Stomach (tissue), 9 donors: ENCODE results near the gene ODF4. TPM values are rescaled to one million over a fixed set of nuclear protein-coding genes. Genes with fewer than 3 reads are reported as not detected.
"Not testable (repeated sequence)": the region's sequence is repeated elsewhere in the genome, so short reads cannot be mapped to it uniquely, and the experiment has no call there.

Experiments
- DNase-seq, 2 donors: peaks; one replicate each; pipeline versions ENCODE4 v3.0.0 to v3.0.0-alpha.2; 2013 to 2019
- H3K27ac ChIP-seq, 5 donors: fragments of 200-600 bp in 4 of 5; sonication (generic) in 4 of 5; one replicate each; pipeline ENCODE4 v1.5.1; 2013 to 2019; ENCODE audit warnings: mild to moderate bottlenecking in 1 of 5, moderate library complexity in 1 of 5
- H3K27me3 ChIP-seq, 3 donors: fragments of 200-600 bp; sonication (generic); one replicate each; pipeline ENCODE4 v1.5.1; 2017 to 2019; ENCODE audit warnings: mixed run types in 1 of 3
- H3K36me3 ChIP-seq, 4 donors: fragments of 200-600 bp; sonication (generic); 1 replicate in 3 of 4; 2 replicates in 1 of 4; pipeline ENCODE4 v1.5.1; 2016 to 2019
- H3K4me1 ChIP-seq, 4 donors: fragments of 200-600 bp; sonication (generic); one replicate each; pipeline ENCODE4 v1.5.1; 2016 to 2019
- H3K4me3 ChIP-seq, 4 donors: fragments of 200-600 bp; sonication (generic) in 3 of 4; one replicate each; pipeline ENCODE4 v1.5.1; 2016 to 2019; ENCODE audit warnings: mild to moderate bottlenecking in 1 of 4
- H3K9me3 ChIP-seq, 4 donors: fragments of 200-600 bp; sonication (generic); one replicate each; pipeline ENCODE4 v1.5.1; 2016 to 2019
- EP300 ChIP-seq: sonication (generic); formaldehyde crosslinking; IDR thresholded peaks from one replicate; pipeline ENCODE4 v1.6.1; 2017; ENCODE audit warnings: antibody characterized with exemption
- POLR2A ChIP-seq, 4 donors: fragments of 450-650 bp; IDR thresholded peaks; one replicate each; pipeline ENCODE4 v1.6.1; 2016; ENCODE audit warnings: antibody characterized with exemption in 4 of 4, control low read depth in 2 of 4, mild to moderate bottlenecking in 1 of 4, moderate library complexity in 1 of 4
- POLR2AphosphoS5 ChIP-seq, 3 donors: sonication (generic); formaldehyde crosslinking; IDR thresholded peaks; one replicate each; pipeline ENCODE4 v1.6.1; 2016; ENCODE audit warnings: antibody characterized with exemption in 3 of 3
- WGBS, 5 donors: extraction: QIAGEN DNeasy Blood & Tissue Kit in 3 of 5; methylation state at CpG; one replicate each; pipeline versions ENCODE4 v1.1.5 to v1.1.7; 2013 to 2018; 5-methylcytosine and 5-hydroxymethylcytosine counted together
- intact Hi-C: fragments of 100-400 bp; cut with DNase I; formaldehyde crosslinking; loops from one replicate; pipeline ENCODE4 v1.15.1; 2023; ENCODE audit warnings: low total_unique reads
- polyA plus RNA-seq, 3 donors: library from polyadenylated mRNA; stranded (reverse); fragments of 200-250 nt; gene quantifications; one replicate each; pipeline ENCODE4 v1.2.3, GENCODE V29; 2013
- total RNA-seq, 5 donors: library from RNA; depleted of rRNA; stranded (reverse); fragments of >200 nt; gene quantifications; one replicate each; pipeline versions ENCODE4 v1.1.0 to v1.2.3, GENCODE V29; 2014 to 2016
- TF ChIP-seq, protein P1 (sequence below), 7 experiments: fragments of 450-650 bp in 4 of 7; fragments of 200-600 bp in 3 of 7; sonication (generic) in 3 of 7; IDR thresholded peaks; one replicate each; pipeline ENCODE4 v1.5.1; 2016 to 2019; ENCODE audit warnings: antibody characterized with exemption in 7 of 7, control low read depth in 2 of 7, mild to moderate bottlenecking in 1 of 7
- donor health status: healthy with polysubstance abuse.
- donor health status: Bipolar disorder and iron deficiency.
- donor health status: healthy.

The ODF4 gene
- total and polyA plus RNA-seq, 8 donors: not detected

DNA sequence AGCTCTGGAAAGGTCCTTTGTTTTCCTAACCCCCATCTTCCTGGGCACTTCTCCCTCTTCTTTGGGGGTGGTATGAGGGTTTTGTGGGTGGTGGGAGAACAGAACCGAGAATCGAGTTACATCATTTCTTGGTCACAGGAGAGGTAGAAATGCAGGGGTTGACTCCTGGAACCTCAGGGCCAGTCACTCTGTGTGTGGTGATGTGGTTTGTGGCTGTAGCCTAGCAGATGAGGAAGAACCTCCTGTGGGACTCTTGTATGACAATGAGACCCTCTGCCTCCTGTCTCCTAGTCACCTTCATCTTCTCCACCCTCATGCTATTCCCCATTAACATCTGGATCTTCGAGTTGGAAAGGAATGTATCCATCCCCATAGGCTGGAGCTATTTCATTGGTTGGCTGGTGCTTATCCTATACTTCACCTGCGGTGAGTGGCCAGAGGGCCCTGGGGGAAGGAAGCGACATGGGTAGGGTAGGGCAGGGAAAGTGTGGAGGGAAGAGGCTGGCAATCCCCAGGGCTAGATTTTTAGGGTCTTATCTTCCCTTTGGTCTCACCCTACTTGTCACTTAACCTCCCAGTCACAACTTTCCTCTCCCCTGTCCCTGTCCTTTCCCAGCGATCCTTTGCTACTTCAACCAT, 5.5 kb downstream of the ODF4 start:
- Histone ChIP-seq H3K4me1 (peaks cover 0 to 16% (median 13%) of the 10 kb centered on the region in 4 donors), H3K36me3 (no peaks in the 10 kb centered on the region), H3K9me3 (no peaks in the 10 kb centered on the region), H3K27ac (peak overlapping the region in 2 of 5 donors; percentile 14 to 26), H3K27me3 (peaks cover 0 to 33% (median 0%) of the 10 kb centered on the region in 3 donors), H3K4me3 (no peak overlapping the region)
- intact Hi-C loops: no loop called here
- TF ChIP-seq POLR2A (IDR thresholded peaks at IDR 0.05): no peak
- TF ChIP-seq EP300: no peak
- TF ChIP-seq POLR2AphosphoS5 (IDR thresholded peaks at IDR 0.05): no peak
- TF ChIP-seq, protein P1, sequence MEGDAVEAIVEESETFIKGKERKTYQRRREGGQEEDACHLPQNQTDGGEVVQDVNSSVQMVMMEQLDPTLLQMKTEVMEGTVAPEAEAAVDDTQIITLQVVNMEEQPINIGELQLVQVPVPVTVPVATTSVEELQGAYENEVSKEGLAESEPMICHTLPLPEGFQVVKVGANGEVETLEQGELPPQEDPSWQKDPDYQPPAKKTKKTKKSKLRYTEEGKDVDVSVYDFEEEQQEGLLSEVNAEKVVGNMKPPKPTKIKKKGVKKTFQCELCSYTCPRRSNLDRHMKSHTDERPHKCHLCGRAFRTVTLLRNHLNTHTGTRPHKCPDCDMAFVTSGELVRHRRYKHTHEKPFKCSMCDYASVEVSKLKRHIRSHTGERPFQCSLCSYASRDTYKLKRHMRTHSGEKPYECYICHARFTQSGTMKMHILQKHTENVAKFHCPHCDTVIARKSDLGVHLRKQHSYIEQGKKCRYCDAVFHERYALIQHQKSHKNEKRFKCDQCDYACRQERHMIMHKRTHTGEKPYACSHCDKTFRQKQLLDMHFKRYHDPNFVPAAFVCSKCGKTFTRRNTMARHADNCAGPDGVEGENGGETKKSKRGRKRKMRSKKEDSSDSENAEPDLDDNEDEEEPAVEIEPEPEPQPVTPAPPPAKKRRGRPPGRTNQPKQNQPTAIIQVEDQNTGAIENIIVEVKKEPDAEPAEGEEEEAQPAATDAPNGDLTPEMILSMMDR (IDR thresholded peaks at IDR 0.05): no peak
- WGBS, 5 donors: 65 to 71% (median 70%) methylated on average over 6 of the region's 6 CpGs
- no peak for DNase-seq

DNA sequence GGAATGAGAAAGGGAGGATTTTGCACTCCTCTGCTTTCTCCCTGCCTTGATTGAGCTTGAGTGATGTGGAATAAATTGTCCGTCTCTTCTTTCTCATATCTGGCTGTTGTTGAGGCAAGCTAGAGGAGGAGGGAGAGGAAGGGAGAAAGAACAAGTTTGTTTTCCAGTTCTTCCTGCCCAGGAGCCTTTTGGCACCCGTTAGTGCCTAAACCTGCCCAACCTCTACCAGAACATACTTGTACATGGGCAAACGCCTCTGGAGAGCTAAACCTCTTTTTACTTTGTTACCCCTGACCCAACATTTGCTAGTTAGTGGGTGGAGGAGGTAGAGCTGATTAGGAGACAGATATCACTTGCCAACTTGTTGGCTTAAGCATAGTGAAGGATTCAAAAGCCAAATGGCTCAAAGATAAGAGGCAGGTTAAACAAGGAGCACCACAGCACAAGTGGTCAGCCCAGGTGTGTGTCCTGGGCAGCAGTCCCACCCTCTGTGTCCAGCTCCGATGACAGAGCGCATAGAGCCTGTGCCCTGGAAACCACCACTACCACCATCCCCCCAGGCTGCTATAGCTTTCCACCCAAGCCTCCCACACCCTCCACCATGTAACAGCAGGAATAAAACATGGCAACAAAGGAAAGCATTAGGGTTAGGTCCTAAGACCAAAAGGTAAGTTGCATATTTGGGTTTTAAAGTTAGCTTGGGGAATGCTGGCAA, 6.5 kb downstream of the ODF4 start:
- peaks cover 0 to 33% (median 0%) of the 10 kb centered on the region in 3 donors for H3K27me3 ChIP-seq
- TF ChIP-seq POLR2AphosphoS5 (IDR thresholded peaks at IDR 0.05) (no peak), EP300 (no peak), POLR2A (IDR thresholded peaks at IDR 0.05) (no peak)
- TF ChIP-seq, protein P1 (IDR thresholded peaks at IDR 0.05): no peak
- H3K4me3 ChIP-seq: no peak overlapping the region
- H3K27ac ChIP-seq: peak overlapping the region in 3 of 5 donors; percentile 2 to 26 (median 14)
- WGBS, 5 donors: 31 to 47% (median 36%) methylated on average over 5 of the region's 5 CpGs
- H3K9me3 ChIP-seq: no peaks in the 10 kb centered on the region
- H3K4me1 ChIP-seq: peaks cover 0 to 16% (median 13%) of the 10 kb centered on the region in 4 donors
- H3K36me3 ChIP-seq: no peaks in the 10 kb centered on the region
- DNase-seq: peak in 1 of 2 donors; percentile 59
- intact Hi-C loops: no loop called here

DNA sequence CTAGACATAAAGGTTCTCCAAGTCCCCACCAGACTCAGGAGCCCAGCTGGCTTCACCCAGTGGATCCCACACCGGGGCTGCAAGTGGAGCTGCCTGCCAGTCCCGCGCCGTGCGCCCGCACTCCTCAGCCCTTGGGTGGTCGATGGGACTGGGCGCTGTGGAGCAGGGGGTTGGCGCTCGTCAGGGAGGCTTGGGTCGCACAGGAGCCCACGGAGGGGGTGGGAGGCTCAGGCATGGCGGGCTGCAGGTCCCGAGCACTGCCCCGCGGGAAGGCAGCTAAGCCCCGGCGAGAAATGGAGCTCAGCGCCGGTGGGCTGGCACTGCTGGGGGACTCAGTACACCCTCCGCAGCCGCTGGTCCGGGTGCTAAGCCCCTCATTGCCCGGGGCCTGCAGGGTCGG, 7.4 kb downstream of the ODF4 start:
- Histone ChIP-seq H3K27ac (peak overlapping the region in 1 of 5 donors; percentile 39), H3K4me3 (peak overlapping the region in 2 of 4 donors; percentile 2 to 17), H3K4me1 (peaks cover 0 to 16% (median 13%) of the 10 kb centered on the region in 4 donors), H3K27me3 (peaks cover 0 to 33% (median 0%) of the 10 kb centered on the region in 3 donors)
- DNase-seq, H3K9me3 ChIP-seq, intact Hi-C loops, H3K36me3 ChIP-seq: not testable (repeated sequence)
- 47 to 60% (median 50%) methylated on average over 18 to 25 of the region's 25 CpGs; no CpG with 5 or more reads in 1 of the 5 donors for WGBS, 5 donors

DNA sequence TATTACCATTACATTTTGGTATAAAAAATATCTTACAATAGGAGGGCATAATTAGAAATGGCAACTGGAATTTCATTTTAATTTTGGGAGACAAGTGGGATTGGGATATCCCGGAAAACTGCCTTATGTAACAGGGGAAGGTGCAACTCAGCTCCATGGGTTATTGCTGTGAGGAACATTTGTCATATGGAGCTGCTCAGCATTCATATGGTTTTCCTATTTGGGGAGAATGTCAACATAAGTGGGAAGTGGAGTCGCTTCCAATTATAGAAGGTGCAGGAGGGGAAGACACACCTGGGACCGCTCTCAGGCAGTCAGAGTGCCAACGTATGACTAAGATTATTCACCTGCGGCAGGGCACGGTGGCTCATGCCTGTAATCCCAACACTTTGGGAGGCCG, 10.7 kb downstream of the ODF4 start:
- no peaks in the 10 kb centered on the region for H3K36me3 ChIP-seq
- WGBS, 5 donors: 78 to 83% (median 82%) methylated on average over 7 of the region's 7 CpGs
- DNase-seq: no peak
- H3K4me3 ChIP-seq: no peak overlapping the region
- peaks cover 0 to 16% (median 12%) of the 10 kb centered on the region in 4 donors for H3K4me1 ChIP-seq
- no peak for TF ChIP-seq POLR2A (IDR thresholded peaks at IDR 0.05)
- TF ChIP-seq POLR2AphosphoS5 (IDR thresholded peaks at IDR 0.05): no peak
- TF ChIP-seq EP300: no peak
- TF ChIP-seq, protein P1 (IDR thresholded peaks at IDR 0.05): no peak
- H3K9me3 ChIP-seq: no peaks in the 10 kb centered on the region
- H3K27me3 ChIP-seq: peaks cover 0 to 31% (median 0%) of the 10 kb centered on the region in 3 donors
- no peak overlapping the region for H3K27ac ChIP-seq
- intact Hi-C loops: no loop called here
